GM12878 (cell line): ENCODE data around the gene AKAP5.

Experiments
- ASH2L ChIP-seq: fragments of 300-600, 200-600 bp; sonication (generic); IDR thresholded peaks from 2 replicates; pipeline ENCODE4 v1.6.1; 2017; ENCODE audit warnings: low read depth, mild to moderate bottlenecking, borderline replicate concordance
- CBFB ChIP-seq: IDR thresholded peaks from 2 replicates; pipeline ENCODE4 v1.6.1; 2016; ENCODE audit warnings: antibody characterized with exemption, low read depth
- CBX5 ChIP-seq: sonication (generic); IDR thresholded peaks from 2 replicates; pipeline ENCODE4 v1.6.1; 2016; ENCODE audit warnings: low read depth, moderate library complexity, mild to moderate bottlenecking, inconsistent platforms
- CREB1 ChIP-seq: IDR thresholded peaks from 2 replicates; pipeline ENCODE4 v1.6.1; 2012; ENCODE audit warnings: low read depth, mild to moderate bottlenecking, inconsistent platforms
- CTCF ChIP-seq, 3 experiments: IDR thresholded peaks in 2 of 3; conservative IDR thresholded peaks in 1 of 3; 2 replicates each; pipeline ENCODE4 v1.5.1; 2011; ENCODE audit warnings: low read depth in 3 of 3, low read length in 3 of 3, mild to moderate bottlenecking in 3 of 3, control low read depth in 2 of 3, moderate library complexity in 2 of 3, inconsistent platforms in 1 of 3, mixed read lengths in 1 of 3; ENCODE audit not compliant: control insufficient read depth in 2 of 3, insufficient read depth in 1 of 3; ENCODE audit errors: extremely low read depth in 1 of 3
- EED ChIP-seq: sonication (generic); IDR thresholded peaks from 2 replicates; pipeline ENCODE4 v1.6.1; 2016; ENCODE audit warnings: antibody characterized with exemption, low read depth
- EGR1 ChIP-seq, 2 experiments: IDR thresholded peaks; 1 replicate in 1 of 2; 2 replicates in 1 of 2; pipeline ENCODE4 v1.6.1; 2011 to 2012; ENCODE audit warnings: low read depth in 2 of 2, low read length in 2 of 2, borderline replicate concordance in 1 of 2, mild to moderate bottlenecking in 1 of 2, moderate library complexity in 1 of 2
- EP300 ChIP-seq, 2 experiments: fragments of 150-350 bp in 1 of 2; IDR thresholded peaks; 2 replicates each; pipeline ENCODE4 v1.6.1; 2011 to 2012; ENCODE audit warnings: low read depth in 2 of 2, low read length in 2 of 2, borderline replicate concordance in 1 of 2, improper control_type of control experiment in 1 of 2, inconsistent platforms in 1 of 2; ENCODE audit not compliant: control insufficient read depth in 1 of 2
- EZH2 ChIP-seq: IDR thresholded peaks from 2 replicates; pipeline ENCODE4 v1.6.1; 2012; ENCODE audit warnings: low read depth, mild to moderate bottlenecking, control low read depth, inconsistent platforms, low read length, borderline replicate concordance; ENCODE audit not compliant: control insufficient read depth
- FOS ChIP-seq: IDR thresholded peaks from 3 replicates; pipeline ENCODE4 v1.6.1; 2011; ENCODE audit warnings: borderline replicate concordance; ENCODE audit not compliant: insufficient read length; ENCODE audit errors: extremely low read depth
- FOXM1 ChIP-seq: IDR thresholded peaks from 2 replicates; pipeline ENCODE4 v1.6.1; 2012; ENCODE audit warnings: low read depth, mild to moderate bottlenecking, inconsistent platforms, low read length, moderate library complexity
- IKZF2 ChIP-seq, 2 experiments: fragments of 450-650 bp; IDR thresholded peaks; 2 replicates each; pipeline ENCODE4 v1.6.1; 2017; ENCODE audit warnings: mild to moderate bottlenecking in 2 of 2, moderate library complexity in 2 of 2
- SIN3A ChIP-seq: IDR thresholded peaks from 2 replicates; pipeline ENCODE4 v1.6.1; 2012; ENCODE audit warnings: low read depth, low read length, improper control_type of control experiment

GRCh38 chr14:64464651-64465050 lies 648 bp upstream of the AKAP5 start:
- TF ChIP-seq CBFB: no peak
- no peak for TF ChIP-seq SIN3A
- TF ChIP-seq FOXM1: no peak
- TF ChIP-seq FOS: no peak
- TF ChIP-seq CTCF (IDR thresholded peaks at IDR 0.05 in 2 of 3, conservative IDR thresholded peaks at IDR 0.05 in 1 of 3; ENCODE audit: control insufficient read depth in 2 of 3, extremely low read depth in 1 of 3, insufficient read depth in 1 of 3, low read depth in 3 of 3, low read length in 3 of 3): no peak
- TF ChIP-seq IKZF2 (IDR thresholded peaks at IDR 0.05): peak in 1 of 2 experiments; percentile 18; a peak in 1 of 4 replicates
- no peak for TF ChIP-seq CBX5
- TF ChIP-seq EZH2: no peak
- no peak for TF ChIP-seq ASH2L
- no peak for TF ChIP-seq CREB1
- no peak for TF ChIP-seq EP300 (IDR thresholded peaks at IDR 0.05; ENCODE audit: borderline replicate concordance in 1 of 2, control insufficient read depth in 1 of 2, low read depth in 2 of 2, low read length in 2 of 2)
- TF ChIP-seq EGR1 (IDR thresholded peaks at IDR 0.05; ENCODE audit: borderline replicate concordance in 1 of 2, low read depth in 2 of 2, low read length in 2 of 2): no peak
- no peak for TF ChIP-seq EED
